OCI-LY3 (cell line): ENCODE measurements around the gene ACADVL.

Experiments used
- H2AFZ ChIP-seq: fragments of 200-600, 300-600 bp; shearing (Covaris generic); 2 replicates; pipeline ENCODE4 v1.6.0; 2014; ENCODE audit warnings: antibody characterized with exemption, low read depth, low read length
- H3K27ac ChIP-seq: fragments of 200-600, 300-600 bp; sonication (generic); 2 replicates; pipeline ENCODE4 v1.5.1; 2014; ENCODE audit warnings: mild to moderate bottlenecking, low read length, moderate library complexity, mixed read lengths
- H3K27me3 ChIP-seq: fragments of 200-600, 300-600 bp; sonication (generic); 2 replicates; pipeline ENCODE4 v1.6.1; 2014; ENCODE audit warnings: low read depth, low read length, mixed read lengths
- H3K36me3 ChIP-seq: fragments of 200-600, 300-600 bp; sonication (generic); replicated peaks from 2 replicates; pipeline ENCODE3; 2014; ENCODE audit warnings: low read depth, low read length, mixed read lengths
- H3K4me1 ChIP-seq: fragments of 300-600, 200-600 bp; sonication (generic); 2 replicates; pipeline ENCODE4 v1.6.1; 2014; ENCODE audit warnings: low read length, mixed read lengths
- H3K4me2 ChIP-seq: fragments of 200-600, 300-600 bp; sonication (generic); 2 replicates; pipeline ENCODE4 v1.6.1; 2014; ENCODE audit warnings: low read length, mixed read lengths
- H3K4me3 ChIP-seq: fragments of 300-600, 200-600 bp; sonication (generic); 2 replicates; pipeline ENCODE4 v1.5.1; 2014; ENCODE audit warnings: antibody characterized with exemption, mild to moderate bottlenecking, low read length, moderate library complexity
- H3K79me2 ChIP-seq: fragments of 300-600, 200-600 bp; shearing (Covaris generic); 2 replicates; pipeline ENCODE4 v1.6.1; 2014; ENCODE audit warnings: mild to moderate bottlenecking, low read length, mixed read lengths
- H3K9ac ChIP-seq: fragments of 300-600, 200-600 bp; shearing (Covaris generic); 2 replicates; pipeline ENCODE4 v1.6.0; 2014; ENCODE audit warnings: mild to moderate bottlenecking, low read length, moderate library complexity
- H3K9me3 ChIP-seq: fragments of 200-600, 300-600 bp; shearing (Covaris generic); 2 replicates; pipeline ENCODE4 v1.6.1; 2014; ENCODE audit warnings: low read length, mixed read lengths; ENCODE audit not compliant: insufficient read depth
- H4K20me1 ChIP-seq: fragments of 200-600, 300-600 bp; sonication (generic); 2 replicates; pipeline ENCODE4 v1.6.1; 2016; ENCODE audit warnings: low read length, mixed read lengths; ENCODE audit not compliant: insufficient read depth
- CTCF ChIP-seq: fragments of 200-600, 300-600 bp; sonication (generic); IDR thresholded peaks from 2 replicates; pipeline ENCODE4 v1.5.1; 2014; ENCODE audit warnings: antibody characterized with exemption, low read length, low read depth
- EZH2phosphoT487 ChIP-seq: fragments of 200-600 bp; shearing (Covaris generic); IDR thresholded peaks from 2 replicates; pipeline ENCODE4 v1.6.1; 2018; ENCODE audit warnings: antibody characterized with exemption, mixed run types, low read depth

ACADVL gene

GRCh38 chr17:7258731-7259554 is 39.2 kb downstream of the ACADVL start:
- no peak overlapping the region for H3K27ac ChIP-seq
- no peaks in the 10 kb centered on the region for H3K9me3 ChIP-seq
- no peak overlapping the region for H3K4me3 ChIP-seq
- no peak for TF ChIP-seq EZH2phosphoT487
- no peak for TF ChIP-seq CTCF
- 0 out of 2 replicates have a peak, but pooled peaks cover 2% of the 10 kb centered on the region for H3K4me1 ChIP-seq
- no peaks in the 10 kb centered on the region for H3K79me2 ChIP-seq
- H3K36me3 ChIP-seq, result peaks cover 13% of the 10 kb centered on the region
- no peak overlapping the region for H2AFZ ChIP-seq
- no peaks in the 10 kb centered on the region for H3K27me3 ChIP-seq
- no peaks in the 10 kb centered on the region for H4K20me1 ChIP-seq
- no peak overlapping the region for H3K9ac ChIP-seq
- H3K4me2 ChIP-seq, result no peak overlapping the region

DNA sequence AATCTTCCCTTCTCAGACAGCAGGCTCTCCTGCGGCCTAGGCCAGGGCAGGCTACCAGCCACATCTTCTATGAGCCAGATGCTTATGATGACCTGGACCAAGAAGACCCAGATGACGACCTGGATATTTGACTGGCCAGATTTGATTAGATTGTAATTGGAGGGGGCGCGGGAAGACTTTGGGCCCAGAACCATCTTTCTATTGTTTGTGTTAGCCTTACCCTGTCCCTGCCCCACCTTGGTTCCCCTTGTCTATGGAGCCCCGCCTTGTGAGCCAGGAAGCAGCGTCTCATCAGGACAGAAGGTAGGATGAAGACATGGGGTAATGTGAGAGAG is 39.8 kb downstream of the ACADVL start:
- Histone ChIP-seq H3K79me2 (no peaks in the 10 kb centered on the region), H3K9me3 (no peaks in the 10 kb centered on the region), H3K27ac (no peak overlapping the region), H3K9ac (no peak overlapping the region), H3K4me1 (0 out of 2 replicates have a peak, but pooled peaks cover 2% of the 10 kb centered on the region), H2AFZ (no peak overlapping the region), H3K4me2 (no peak overlapping the region), H3K36me3 (peaks cover 7% of the 10 kb centered on the region), H3K27me3 (no peaks in the 10 kb centered on the region), H4K20me1 (no peaks in the 10 kb centered on the region), H3K4me3 (no peak overlapping the region)
- TF ChIP-seq CTCF (no peak), EZH2phosphoT487 (no peak)

DNA sequence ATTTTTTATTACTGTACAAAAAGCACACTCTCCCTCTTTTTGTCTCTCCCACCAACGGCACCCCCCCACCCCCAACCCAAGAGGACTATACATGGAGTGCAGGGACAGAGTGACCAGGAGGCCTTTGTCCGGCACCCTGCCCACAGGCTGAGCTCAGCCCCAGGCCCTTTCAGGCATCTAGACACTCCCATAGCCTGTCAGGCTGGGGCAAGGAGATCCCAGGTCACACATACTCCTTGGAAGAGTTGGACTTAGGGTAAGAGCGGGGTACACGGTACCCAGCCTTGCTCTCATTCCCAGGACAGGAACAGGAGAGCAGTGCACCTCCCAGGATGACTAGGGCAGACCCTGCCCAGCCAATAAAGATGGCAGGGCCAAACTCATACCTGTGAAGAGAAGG is 40.4 kb downstream of the ACADVL start:
- Histone ChIP-seq H3K36me3 (peaks cover 2% of the 10 kb centered on the region), H3K4me1 (0 out of 2 replicates have a peak, but pooled peaks cover 2% of the 10 kb centered on the region), H3K79me2 (no peaks in the 10 kb centered on the region), H2AFZ (no peak overlapping the region), H3K9ac (no peak overlapping the region), H4K20me1 (no peaks in the 10 kb centered on the region), H3K4me3 (no peak overlapping the region), H3K27me3 (no peaks in the 10 kb centered on the region), H3K27ac (no peak overlapping the region), H3K9me3 (no peaks in the 10 kb centered on the region), H3K4me2 (no peak overlapping the region)
- no peak for TF ChIP-seq EZH2phosphoT487

- Histone ChIP-seq H4K20me1 (no peaks in the 10 kb centered on the region), H2AFZ (no peak overlapping the region), H3K4me2 (no peak overlapping the region), H3K27ac (no peak overlapping the region), H3K9ac (no peak overlapping the region), H3K36me3 (no peaks in the 10 kb centered on the region), H3K9me3 (no peaks in the 10 kb centered on the region), H3K4me1 (0 out of 2 replicates have a peak, but pooled peaks cover 2% of the 10 kb centered on the region), H3K27me3 (no peaks in the 10 kb centered on the region), H3K4me3 (no peak overlapping the region), H3K79me2 (no peaks in the 10 kb centered on the region)
- TF ChIP-seq CTCF (no peak), EZH2phosphoT487 (no peak)
Measured at GRCh38 chr17:7260651-7261378, 41.1 kb downstream of the ACADVL start.
